ENCODE data around the gene CARD8. TPM values are rescaled to one million over a fixed set of nuclear protein-coding genes. Genes with fewer than 3 reads are reported as not detected.

CARD8 gene
- total RNA-seq, 1 experiment from 2014 or later: 17.7 TPM

DNA sequence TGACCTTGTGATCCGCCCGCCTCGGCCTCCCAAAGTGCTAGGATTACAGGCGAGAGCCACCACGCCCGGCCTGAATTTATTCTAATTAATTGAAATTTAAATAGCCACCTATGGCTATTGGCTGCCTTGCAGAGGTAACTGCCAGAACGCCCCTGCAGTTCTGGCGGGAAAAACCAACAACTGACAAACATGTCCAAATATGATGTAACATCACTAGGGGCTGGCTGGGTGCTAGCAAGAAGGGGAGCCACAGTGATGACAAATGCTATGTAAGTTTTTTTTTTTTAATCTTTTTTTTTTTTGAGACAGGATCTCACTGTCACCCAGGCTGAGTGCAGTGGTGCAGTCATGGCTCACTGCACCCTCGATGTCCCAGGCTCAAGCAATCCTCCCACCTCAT is 72.4 kb downstream of the CARD8 start:
- H3K9me3 ChIP-seq: peaks cover 10% of the 10 kb centered on the region
- peaks cover 10% of the 10 kb centered on the region for H3K9me3 Mint-ChIP-seq (ENCODE audit: unreplicated experiment)
- no peak overlapping the region for H3K27ac Mint-ChIP-seq (ENCODE audit: unreplicated experiment)
- ChIA-PET CTCF (interaction anchor here (0.6 kb wide), 1 partner anchor 14 kb away, joined by 4 read pairs; no protein-coding TSS in a partner anchor), POLR2A (no interaction called here)
- no peak overlapping the region for H3K4me3 ChIP-seq (ENCODE audit: low read depth, low read length)
- intact Hi-C loops (cut with micrococcal nuclease; ENCODE audit: unreplicated experiment): no loop called here
- H3K36me3 ChIP-seq (ENCODE audit: control insufficient read depth, insufficient read depth, low read length): no peaks in the 10 kb centered on the region
- peaks cover 7% of the 10 kb centered on the region for H3K36me3 Mint-ChIP-seq (ENCODE audit: insufficient read depth, unreplicated experiment)
- no peak for DNase-seq
- no peaks in the 10 kb centered on the region for H3K4me1 Mint-ChIP-seq (ENCODE audit: low read depth, unreplicated experiment)
- TF ChIP-seq, protein P1, sequence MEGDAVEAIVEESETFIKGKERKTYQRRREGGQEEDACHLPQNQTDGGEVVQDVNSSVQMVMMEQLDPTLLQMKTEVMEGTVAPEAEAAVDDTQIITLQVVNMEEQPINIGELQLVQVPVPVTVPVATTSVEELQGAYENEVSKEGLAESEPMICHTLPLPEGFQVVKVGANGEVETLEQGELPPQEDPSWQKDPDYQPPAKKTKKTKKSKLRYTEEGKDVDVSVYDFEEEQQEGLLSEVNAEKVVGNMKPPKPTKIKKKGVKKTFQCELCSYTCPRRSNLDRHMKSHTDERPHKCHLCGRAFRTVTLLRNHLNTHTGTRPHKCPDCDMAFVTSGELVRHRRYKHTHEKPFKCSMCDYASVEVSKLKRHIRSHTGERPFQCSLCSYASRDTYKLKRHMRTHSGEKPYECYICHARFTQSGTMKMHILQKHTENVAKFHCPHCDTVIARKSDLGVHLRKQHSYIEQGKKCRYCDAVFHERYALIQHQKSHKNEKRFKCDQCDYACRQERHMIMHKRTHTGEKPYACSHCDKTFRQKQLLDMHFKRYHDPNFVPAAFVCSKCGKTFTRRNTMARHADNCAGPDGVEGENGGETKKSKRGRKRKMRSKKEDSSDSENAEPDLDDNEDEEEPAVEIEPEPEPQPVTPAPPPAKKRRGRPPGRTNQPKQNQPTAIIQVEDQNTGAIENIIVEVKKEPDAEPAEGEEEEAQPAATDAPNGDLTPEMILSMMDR (IDR thresholded peaks at IDR 0.05; ENCODE audit: insufficient read depth in 1 of 2, low read depth in 1 of 2, low read length in 1 of 2, severe bottlenecking in 1 of 2, unreplicated experiment in 1 of 2): no peak
- no peaks in the 10 kb centered on the region for H3K27me3 ChIP-seq (replicated peaks; ENCODE audit: control insufficient read depth, insufficient read depth, low read length)
- no TSS peak for BruUV-seq (replicated peaks)
- no peak overlapping the region for H3K4me3 Mint-ChIP-seq (ENCODE audit: unreplicated experiment)
- H3K27me3 Mint-ChIP-seq (ENCODE audit: insufficient read depth, unreplicated experiment): no peaks in the 10 kb centered on the region
- peaks cover 7% of the 10 kb centered on the region; the same call in 1 of the 2 replicates for H3K4me1 ChIP-seq

DNA sequence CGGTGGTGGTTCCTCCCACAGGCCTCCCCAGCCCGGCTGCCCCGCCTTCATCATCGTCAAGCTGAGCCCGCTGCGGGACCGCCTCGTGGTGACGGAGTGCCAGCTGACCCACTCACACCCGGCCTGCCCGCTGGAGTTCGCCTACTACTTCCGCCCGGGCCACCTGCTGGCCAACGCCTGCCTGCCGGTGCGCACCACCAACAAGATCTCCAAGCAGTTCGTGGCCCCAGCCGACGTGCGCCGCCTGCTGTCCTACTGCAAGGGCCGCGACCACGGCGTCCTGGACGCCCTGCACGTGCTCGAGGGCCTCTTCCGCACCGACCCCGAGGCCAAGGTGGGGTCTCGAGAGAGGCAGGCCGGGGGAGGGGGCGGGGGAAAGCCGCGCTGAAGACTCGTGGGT is 73.3 kb downstream of the CARD8 start:
- H3K36me3 ChIP-seq (ENCODE audit: control insufficient read depth, insufficient read depth, low read length): no peaks in the 10 kb centered on the region
- BruUV-seq (replicated peaks): no TSS peak

DNA sequence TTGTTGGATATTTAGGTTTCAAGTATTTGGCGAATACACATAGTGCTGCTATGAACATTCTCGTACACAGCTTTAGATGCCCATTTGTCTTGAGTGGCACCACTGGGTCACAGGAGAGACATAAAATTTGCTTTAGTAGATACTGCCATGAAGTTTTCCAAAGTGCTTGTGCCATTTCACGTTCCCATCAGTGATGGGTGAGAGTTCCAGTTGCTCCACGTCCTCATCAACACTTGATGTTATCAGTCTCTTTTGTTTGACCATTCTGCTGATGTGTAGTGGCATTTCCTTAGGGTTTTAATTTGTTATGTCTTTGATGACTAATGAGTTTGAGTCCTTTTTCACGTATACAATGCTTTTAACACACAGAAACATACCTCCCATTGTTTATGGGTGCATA is 74.2 kb downstream of the CARD8 start:
- Mint-ChIP-seq H3K4me1 (ENCODE audit: low read depth, unreplicated experiment) (no peaks in the 10 kb centered on the region), H3K36me3 (ENCODE audit: insufficient read depth, unreplicated experiment) (peaks cover 7% of the 10 kb centered on the region), H3K27ac (ENCODE audit: unreplicated experiment) (no peak overlapping the region), H3K9me3 (ENCODE audit: unreplicated experiment) (peaks cover 10% of the 10 kb centered on the region), H3K27me3 (ENCODE audit: insufficient read depth, unreplicated experiment) (no peaks in the 10 kb centered on the region), H3K4me3 (ENCODE audit: unreplicated experiment) (no peak overlapping the region)
- H3K4me3 ChIP-seq (ENCODE audit: low read depth, low read length): no peak overlapping the region
- H3K36me3 ChIP-seq (ENCODE audit: control insufficient read depth, insufficient read depth, low read length): no peaks in the 10 kb centered on the region; the same call in 1 of the 2 replicates
- ChIA-PET CTCF (no interaction called here), POLR2A (no interaction called here)
- H3K4me1 ChIP-seq: peaks cover 7% of the 10 kb centered on the region; the same call in 1 of the 2 replicates
- intact Hi-C loops (cut with micrococcal nuclease; ENCODE audit: unreplicated experiment): no loop called here
- no peak for DNase-seq
- BruUV-seq (replicated peaks): no TSS peak
- no peaks in the 10 kb centered on the region for H3K27me3 ChIP-seq (replicated peaks; ENCODE audit: control insufficient read depth, insufficient read depth, low read length)
- H3K9me3 ChIP-seq: peaks cover 10% of the 10 kb centered on the region
- TF ChIP-seq, protein P1 (IDR thresholded peaks at IDR 0.05; ENCODE audit: insufficient read depth in 1 of 2, low read depth in 1 of 2, low read length in 1 of 2, severe bottlenecking in 1 of 2, unreplicated experiment in 1 of 2): no peak

More for the DNA sequence above, 73.3 kb downstream of the CARD8 start:
- Mint-ChIP-seq H3K4me1 (ENCODE audit: low read depth, unreplicated experiment) (no peaks in the 10 kb centered on the region), H3K4me3 (ENCODE audit: unreplicated experiment) (no peak overlapping the region), H3K36me3 (ENCODE audit: insufficient read depth, unreplicated experiment) (peaks cover 7% of the 10 kb centered on the region), H3K9me3 (ENCODE audit: unreplicated experiment) (peaks cover 10% of the 10 kb centered on the region), H3K27me3 (ENCODE audit: insufficient read depth, unreplicated experiment) (no peaks in the 10 kb centered on the region), H3K27ac (ENCODE audit: unreplicated experiment) (no peak overlapping the region)
- Histone ChIP-seq H3K4me3 (ENCODE audit: low read depth, low read length) (no peak overlapping the region), H3K4me1 (peaks cover 7% of the 10 kb centered on the region; the same call in 1 of the 2 replicates), H3K27me3 (replicated peaks; ENCODE audit: control insufficient read depth, insufficient read depth, low read length) (no peaks in the 10 kb centered on the region), H3K9me3 (peaks cover 10% of the 10 kb centered on the region)
- no peak for DNase-seq
- TF ChIP-seq, protein P1 (IDR thresholded peaks at IDR 0.05; ENCODE audit: insufficient read depth in 1 of 2, low read depth in 1 of 2, low read length in 1 of 2, severe bottlenecking in 1 of 2, unreplicated experiment in 1 of 2): peak in 1 of 2 experiments; percentile 16
- POLR2A ChIA-PET: no interaction called here
- intact Hi-C loops (cut with micrococcal nuclease; ENCODE audit: unreplicated experiment): no loop called here
- CTCF ChIA-PET: no interaction called here

Data from Caco-2 (cell line).